Germinal center (tissue), 1 donor: ENCODE measurements around the gene RPLP2.

Source experiments
- DNase-seq: peaks from one replicate; pipeline ENCODE4 v3.0.0; 2012; ENCODE audit warnings: mixed read lengths, low spot score

The RPLP2 gene

GRCh38 chr11:836700-837099, 26.9 kb downstream of the RPLP2 start:
- DNase-seq = no peak

- DNase-seq = no peak
Observed at GRCh38 chr11:837189-837989, 27.6 kb downstream of the RPLP2 start.

GRCh38 chr11:837990-838307, 28.2 kb downstream of the RPLP2 start:
- DNase-seq = no peak

- DNase-seq = no peak
Observed at GRCh38 chr11:838441-839279, 28.9 kb downstream of the RPLP2 start.

- DNase-seq = no peak
Observed at GRCh38 chr11:839280-839623, 29.5 kb downstream of the RPLP2 start.

- DNase-seq = no peak
Observed at GRCh38 chr11:839875-840617, 30.3 kb downstream of the RPLP2 start.

GRCh38 chr11:841981-842369, 32.2 kb downstream of the RPLP2 start:
- DNase-seq = no peak

GRCh38 chr11:842370-843002, 32.7 kb downstream of the RPLP2 start, which contains the start of the genes POLR2L and TSPAN4:
Gene POLR2L, minus strand, starts transcription at chr11:842529. Its CDS starts 21 bp downstream, at chr11:842508.
Gene TSPAN4, plus strand, starts transcription at chr11:842852. Its CDS starts 7,453 bp downstream, at chr11:850305.
- DNase-seq = peak; percentile 92

GRCh38 chr11:843086-843734, 33.4 kb downstream of the RPLP2 start:
- DNase-seq = no peak

GRCh38 chr11:843818-844692, 34.3 kb downstream of the RPLP2 start:
- DNase-seq = no peak

- no peak for DNase-seq
Observed at GRCh38 chr11:844693-845644, 35.2 kb downstream of the RPLP2 start.

- DNase-seq = no peak
Observed at GRCh38 chr11:845872-846495, 36.2 kb downstream of the RPLP2 start.

GRCh38 chr11:846496-847098, 36.8 kb downstream of the RPLP2 start:
- no peak for DNase-seq

- DNase-seq = no peak
Observed at GRCh38 chr11:847876-848275, 38.1 kb downstream of the RPLP2 start.

GRCh38 chr11:848380-848931, 38.7 kb downstream of the RPLP2 start:
- peak; percentile 82 for DNase-seq

GRCh38 chr11:849104-849824, 39.5 kb downstream of the RPLP2 start:
- DNase-seq = peak; percentile 54

- peak; percentile 45 for DNase-seq
Observed at GRCh38 chr11:849951-850774, 40.4 kb downstream of the RPLP2 start.
